ENCODE results near the gene CLCNKA. TPM values are rescaled to one million over a fixed set of nuclear protein-coding genes. Genes with fewer than 3 reads are reported as not detected.

The CLCNKA gene
- total RNA-seq, 2 donors from 2014 or later = not detected

DNA sequence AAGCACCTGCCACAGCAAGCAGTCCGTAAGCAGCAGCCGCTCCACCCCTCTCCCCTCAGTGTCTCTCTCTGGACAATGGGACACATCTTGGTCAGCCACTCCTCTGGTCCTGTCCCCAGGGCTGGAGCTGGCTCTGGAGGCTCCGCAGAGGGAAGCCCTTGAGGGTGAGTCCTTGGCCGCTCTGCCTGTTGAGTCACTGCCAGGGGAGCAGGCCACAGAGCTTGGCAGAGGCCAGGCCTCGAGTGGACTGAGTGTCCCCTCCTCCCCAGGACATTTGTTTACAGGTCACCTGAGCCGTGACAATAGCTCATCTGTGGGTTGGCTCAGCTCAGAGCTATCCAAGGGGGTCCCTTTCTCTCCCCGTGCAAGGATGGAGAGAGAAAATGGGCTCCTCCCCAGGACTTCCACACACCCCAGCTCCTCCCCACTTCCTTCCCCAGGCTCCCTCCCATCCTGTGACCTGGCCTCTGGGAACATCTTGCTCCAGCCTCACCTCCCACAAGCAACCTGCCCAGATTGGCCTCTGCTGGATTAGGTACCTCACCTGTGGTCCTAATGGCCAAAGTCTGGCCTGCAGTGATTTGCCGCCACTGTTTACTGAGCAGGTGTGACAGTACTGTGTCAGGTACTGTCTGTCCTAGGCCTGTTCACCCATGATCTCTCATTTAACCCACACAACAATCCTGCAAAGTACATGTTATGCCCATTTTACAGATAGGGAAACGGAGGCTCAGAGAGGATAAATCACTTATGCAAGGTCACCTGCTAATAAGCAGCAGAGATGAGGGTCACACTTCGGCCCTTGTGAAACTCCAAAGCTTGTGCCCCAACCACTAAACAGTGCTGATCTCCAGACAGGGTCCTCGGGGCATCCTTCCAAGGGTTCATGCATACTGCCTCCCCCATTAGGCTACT, 46.8 kb downstream of the CLCNKA start:
- Mint-ChIP-seq H3K27me3 (peaks cover 20% of the 10 kb centered on the region), H3K36me3 (ENCODE audit: low read depth) (no peaks in the 10 kb centered on the region), H3K4me3 (no peak overlapping the region), H3K27ac (no peak overlapping the region), H3K4me1 (peaks cover 36% of the 10 kb centered on the region)
- DNase-seq (no peak), ATAC-seq (no peak)
- no peaks in the 10 kb centered on the region for H3K9me3 ChIP-seq (ENCODE audit: control insufficient read depth, low read length, poor library complexity, severe bottlenecking)

DNA sequence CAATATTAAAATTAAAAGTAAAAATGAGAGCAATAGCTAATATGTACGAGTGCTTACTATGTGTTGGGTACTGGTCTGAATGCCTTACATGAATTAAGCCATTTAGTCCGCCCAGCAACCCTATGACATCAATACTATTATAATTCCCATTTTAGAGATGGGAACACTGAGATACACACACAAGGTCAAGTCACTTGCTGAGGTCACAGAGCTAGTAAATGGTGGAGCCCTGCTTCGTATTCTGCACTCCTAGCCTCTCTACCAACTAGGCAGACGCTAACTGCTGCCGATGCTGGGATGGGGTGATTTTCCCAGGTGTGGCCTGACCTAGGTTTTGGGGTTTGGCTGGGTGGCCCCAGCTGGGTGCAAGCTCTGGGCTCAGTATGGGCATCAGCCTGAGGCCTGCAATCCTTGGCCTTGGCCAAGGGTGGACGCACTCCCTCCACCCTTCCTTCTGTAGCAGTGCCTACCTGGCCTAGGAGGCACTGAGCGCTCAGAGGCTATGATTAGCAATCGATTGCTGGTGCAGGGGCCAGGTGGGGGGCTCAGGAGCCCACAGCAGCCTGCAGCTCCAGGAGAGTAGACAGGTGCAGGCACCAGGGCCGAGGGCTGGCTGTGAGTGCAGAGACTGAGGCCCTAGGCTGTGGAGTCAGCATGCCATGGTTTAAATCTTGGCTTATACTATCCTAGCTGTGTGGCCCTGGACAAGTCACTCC, 49.0 kb downstream of the CLCNKA start:
- no peak overlapping the region for H3K4me3 Mint-ChIP-seq
- peaks cover 17% of the 10 kb centered on the region for H3K27me3 Mint-ChIP-seq
- ATAC-seq (no peak), DNase-seq (no peak)
- H3K36me3 Mint-ChIP-seq (ENCODE audit: low read depth) = no peaks in the 10 kb centered on the region
- no peak overlapping the region for H3K27ac Mint-ChIP-seq
- peaks cover 23% of the 10 kb centered on the region for H3K4me1 Mint-ChIP-seq
- H3K9me3 ChIP-seq (ENCODE audit: control insufficient read depth, low read length, poor library complexity, severe bottlenecking) = no peaks in the 10 kb centered on the region

DNA sequence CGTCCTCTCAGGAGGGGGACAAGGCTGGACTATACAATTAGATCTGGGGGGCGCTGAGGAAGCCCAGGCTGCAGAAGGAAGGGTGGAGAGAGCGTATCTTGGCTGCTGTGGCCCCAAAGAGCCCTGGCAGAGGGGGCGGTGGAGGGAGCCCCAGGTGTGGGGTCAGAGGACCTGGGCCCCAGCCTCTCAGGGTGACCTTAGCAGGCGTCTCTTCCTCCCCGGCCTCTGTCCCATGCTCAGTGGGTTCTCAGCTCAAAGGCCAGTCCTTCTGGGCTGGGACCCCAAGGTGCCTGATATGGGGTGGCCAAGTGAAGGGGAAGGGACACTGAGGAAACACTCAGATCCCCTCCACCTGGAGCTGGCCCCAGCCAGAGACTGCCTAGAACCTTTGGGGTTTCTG, 49.8 kb downstream of the CLCNKA start:
- DNase-seq = no peak
- no peaks in the 10 kb centered on the region for H3K9me3 ChIP-seq (ENCODE audit: control insufficient read depth, low read length, poor library complexity, severe bottlenecking)
- H3K27ac Mint-ChIP-seq = no peak overlapping the region
- peaks cover 16% of the 10 kb centered on the region for H3K27me3 Mint-ChIP-seq
- H3K4me1 Mint-ChIP-seq = peaks cover 23% of the 10 kb centered on the region
- H3K36me3 Mint-ChIP-seq (ENCODE audit: low read depth) = no peaks in the 10 kb centered on the region
- H3K4me3 Mint-ChIP-seq = peak overlapping the region; percentile 49
- no peak for ATAC-seq

DNA sequence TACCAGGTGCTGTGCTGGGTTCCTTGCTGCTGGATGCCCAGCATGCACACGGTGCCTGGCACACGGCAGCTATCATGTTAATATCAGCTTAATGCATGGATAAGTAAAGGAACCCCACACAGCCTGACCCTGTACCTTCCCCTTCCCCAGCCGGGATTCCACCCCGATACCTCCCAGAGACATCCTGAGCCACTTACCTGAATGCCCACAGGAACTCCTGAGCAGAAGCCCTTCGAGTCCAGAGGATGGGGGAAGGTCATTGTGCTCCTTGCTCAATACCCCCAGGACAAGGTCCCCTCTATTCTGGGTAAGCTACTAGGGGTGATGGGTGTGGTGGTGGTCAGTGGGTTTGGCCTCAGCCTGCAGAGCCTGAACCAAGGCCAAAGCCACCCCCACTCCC, 50.3 kb downstream of the CLCNKA start:
- peak overlapping the region; percentile 49 for H3K4me3 Mint-ChIP-seq
- DNase-seq = no peak
- no peaks in the 10 kb centered on the region for H3K36me3 Mint-ChIP-seq (ENCODE audit: low read depth)
- H3K27ac Mint-ChIP-seq = no peak overlapping the region
- peaks cover 23% of the 10 kb centered on the region for H3K4me1 Mint-ChIP-seq
- no peaks in the 10 kb centered on the region for H3K9me3 ChIP-seq (ENCODE audit: control insufficient read depth, low read length, poor library complexity, severe bottlenecking)
- ATAC-seq = no peak
- peaks cover 16% of the 10 kb centered on the region for H3K27me3 Mint-ChIP-seq

DNA sequence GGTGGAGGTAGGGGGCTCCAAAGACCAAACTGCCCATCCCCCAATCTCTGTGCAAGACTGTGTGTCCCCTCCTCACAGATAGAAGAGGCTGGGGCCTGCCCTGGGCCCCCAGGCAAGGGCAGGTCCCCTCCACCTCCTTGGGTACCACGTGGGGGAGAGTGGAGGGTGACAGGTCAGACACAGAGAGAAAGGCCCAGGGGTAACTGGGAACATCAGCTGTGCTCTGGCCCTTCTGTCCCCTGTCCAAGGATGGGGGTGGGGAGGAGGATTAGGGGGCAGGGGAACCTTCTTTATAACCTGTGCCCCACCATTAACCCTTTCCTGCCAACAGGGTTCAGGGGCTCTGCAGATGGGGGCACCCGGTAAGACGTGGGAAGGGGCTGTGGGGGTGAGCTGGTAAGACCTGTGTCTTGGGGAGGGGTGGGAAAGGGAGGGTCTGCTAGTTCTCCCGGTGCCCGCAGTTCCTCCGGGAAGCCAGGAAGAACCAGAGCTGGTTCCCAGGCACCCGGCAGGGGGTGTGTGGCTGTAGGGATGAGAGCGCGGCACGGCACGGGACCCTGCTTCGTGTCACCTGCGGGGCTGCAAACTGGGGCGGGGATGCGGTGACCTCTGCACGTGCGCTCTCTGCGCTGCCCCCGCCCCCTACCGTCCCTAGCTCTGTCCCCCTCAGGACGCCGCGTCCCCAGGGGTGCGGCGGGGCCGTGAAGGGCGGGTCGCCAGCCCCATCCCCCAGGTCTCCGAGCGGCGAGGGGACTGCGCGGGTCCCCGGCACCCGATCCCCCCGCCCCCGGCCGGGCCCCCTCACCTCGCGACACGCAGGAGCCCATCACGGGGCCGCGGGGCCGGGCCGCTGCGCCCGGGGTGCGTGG, 51.0 kb downstream of the CLCNKA start:
- H3K9me3 ChIP-seq (ENCODE audit: control insufficient read depth, low read length, poor library complexity, severe bottlenecking) = no peaks in the 10 kb centered on the region
- Mint-ChIP-seq H3K27me3 (peaks cover 12% of the 10 kb centered on the region), H3K27ac (no peak overlapping the region), H3K4me3 (peak overlapping the region; percentile 39), H3K36me3 (ENCODE audit: low read depth) (no peaks in the 10 kb centered on the region), H3K4me1 (peaks cover 23% of the 10 kb centered on the region)
- ATAC-seq = peak; percentile 25
- DNase-seq = no peak

DNA sequence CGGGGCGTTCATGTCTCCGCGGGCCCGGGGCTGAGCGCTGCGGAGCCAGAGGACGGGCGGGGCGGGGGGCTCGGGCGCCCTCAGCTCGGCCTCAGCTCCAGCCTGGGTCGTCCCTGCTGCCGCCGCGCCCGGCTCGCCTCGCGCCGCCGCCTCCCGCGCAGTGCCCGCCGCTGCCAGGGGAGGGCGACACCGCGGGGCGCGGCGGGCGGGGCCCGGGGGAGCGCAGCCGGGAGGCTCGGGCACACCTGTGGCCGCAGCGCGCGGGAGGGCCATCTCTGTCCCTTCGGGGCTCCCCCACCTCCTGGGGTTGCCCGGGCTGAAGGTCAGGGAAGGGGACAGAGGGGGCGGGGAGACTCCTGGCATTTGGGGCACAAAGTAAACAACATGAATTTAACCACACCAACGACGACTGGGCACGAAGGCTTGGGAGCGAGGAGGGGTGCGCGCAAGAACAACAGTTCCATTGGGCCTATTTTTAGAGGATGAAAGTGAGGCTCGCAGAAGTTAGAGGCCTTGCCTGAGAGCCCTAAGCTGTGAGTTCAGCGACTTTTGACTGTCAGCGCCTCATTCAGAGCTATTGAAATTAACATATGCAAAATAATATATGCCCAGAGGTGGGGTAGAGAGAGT, 51.8 kb downstream of the CLCNKA start, which contains the start of gene FAM131C:
TSS of gene FAM131C (minus strand) at position 162 of the 630 bp plus-strand sequence. CDS start 209 bp downstream, outside the sequence.
- H3K27me3 Mint-ChIP-seq = peaks cover 11% of the 10 kb centered on the region
- H3K4me3 Mint-ChIP-seq = peak within 1 kb of the TSS; percentile 86
- H3K4me1 Mint-ChIP-seq = peaks cover 23% of the 10 kb centered on the region
- no peaks in the 10 kb centered on the region for H3K9me3 ChIP-seq (ENCODE audit: control insufficient read depth, low read length, poor library complexity, severe bottlenecking)
- peak; percentile 94 for ATAC-seq
- peak within 1 kb of the TSS; percentile 63 for H3K27ac Mint-ChIP-seq
- peak; percentile 30 to 47 (median 43) for DNase-seq
- no peaks in the 10 kb centered on the region for H3K36me3 Mint-ChIP-seq (ENCODE audit: low read depth)

DNA sequence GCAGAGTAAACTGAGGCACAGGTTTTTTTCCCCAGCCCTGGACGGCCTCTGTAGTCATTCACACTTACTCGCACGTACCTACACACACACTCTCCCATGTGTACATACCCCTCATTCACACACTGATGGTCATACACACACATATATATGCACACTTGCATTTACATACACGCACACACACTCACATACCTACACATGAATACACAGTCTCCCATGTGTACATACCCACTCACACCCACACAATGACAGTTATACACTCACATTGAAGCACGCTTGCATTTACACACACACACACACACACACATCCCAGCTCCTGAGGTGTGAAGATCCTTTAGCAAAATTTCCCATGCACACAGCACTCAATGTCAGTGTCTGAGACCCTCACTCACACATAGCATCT, 52.4 kb downstream of the CLCNKA start:
- no peaks in the 10 kb centered on the region for H3K9me3 ChIP-seq (ENCODE audit: control insufficient read depth, low read length, poor library complexity, severe bottlenecking)
- Mint-ChIP-seq H3K36me3 (ENCODE audit: low read depth) (no peaks in the 10 kb centered on the region), H3K4me1 (peaks cover 28% of the 10 kb centered on the region), H3K27ac (peak overlapping the region; percentile 63), H3K4me3 (peak overlapping the region; percentile 86), H3K27me3 (peaks cover 11% of the 10 kb centered on the region)
- DNase-seq (no peak), ATAC-seq (no peak)

DNA sequence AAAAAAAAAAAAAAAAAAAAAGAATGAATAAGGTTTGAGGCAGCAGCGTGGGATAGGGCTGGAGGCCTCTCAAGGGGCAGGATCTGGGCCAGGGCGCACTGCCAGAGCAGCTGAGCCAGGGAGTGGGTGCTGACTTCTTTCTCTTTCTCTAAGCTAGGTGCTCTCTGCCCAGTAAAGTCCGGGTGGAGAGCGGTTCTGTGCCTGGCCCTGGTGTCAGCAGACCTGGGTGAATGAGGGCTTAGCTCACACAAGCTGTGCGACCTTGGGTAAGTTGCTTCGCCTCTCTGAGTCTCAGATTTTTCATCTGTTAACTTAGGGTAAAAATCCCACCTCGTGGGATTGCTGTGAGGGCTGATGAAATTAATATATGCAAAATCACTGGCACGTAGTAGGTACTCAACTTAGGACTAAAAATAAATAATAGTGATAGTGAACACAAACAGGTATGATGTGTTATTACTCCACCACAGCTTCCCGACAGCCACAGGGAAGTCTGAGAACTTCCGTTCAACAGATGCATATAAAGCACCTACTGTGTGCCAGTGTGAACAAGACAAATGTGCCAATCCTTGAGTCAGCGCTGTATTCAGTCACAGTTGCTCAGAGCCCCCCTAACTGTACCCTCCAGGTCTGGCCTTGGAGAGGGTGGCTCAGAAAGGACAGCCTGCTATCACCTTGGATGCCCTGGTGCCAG, 53.6 kb downstream of the CLCNKA start:
- no peaks in the 10 kb centered on the region for H3K36me3 Mint-ChIP-seq (ENCODE audit: low read depth)
- H3K9me3 ChIP-seq (ENCODE audit: control insufficient read depth, low read length, poor library complexity, severe bottlenecking) = no peaks in the 10 kb centered on the region
- H3K27me3 Mint-ChIP-seq = peaks cover 11% of the 10 kb centered on the region
- no peak overlapping the region for H3K4me3 Mint-ChIP-seq
- H3K4me1 Mint-ChIP-seq = peaks cover 23% of the 10 kb centered on the region
- DNase-seq (no peak), ATAC-seq (no peak)
- no peak overlapping the region for H3K27ac Mint-ChIP-seq

DNA sequence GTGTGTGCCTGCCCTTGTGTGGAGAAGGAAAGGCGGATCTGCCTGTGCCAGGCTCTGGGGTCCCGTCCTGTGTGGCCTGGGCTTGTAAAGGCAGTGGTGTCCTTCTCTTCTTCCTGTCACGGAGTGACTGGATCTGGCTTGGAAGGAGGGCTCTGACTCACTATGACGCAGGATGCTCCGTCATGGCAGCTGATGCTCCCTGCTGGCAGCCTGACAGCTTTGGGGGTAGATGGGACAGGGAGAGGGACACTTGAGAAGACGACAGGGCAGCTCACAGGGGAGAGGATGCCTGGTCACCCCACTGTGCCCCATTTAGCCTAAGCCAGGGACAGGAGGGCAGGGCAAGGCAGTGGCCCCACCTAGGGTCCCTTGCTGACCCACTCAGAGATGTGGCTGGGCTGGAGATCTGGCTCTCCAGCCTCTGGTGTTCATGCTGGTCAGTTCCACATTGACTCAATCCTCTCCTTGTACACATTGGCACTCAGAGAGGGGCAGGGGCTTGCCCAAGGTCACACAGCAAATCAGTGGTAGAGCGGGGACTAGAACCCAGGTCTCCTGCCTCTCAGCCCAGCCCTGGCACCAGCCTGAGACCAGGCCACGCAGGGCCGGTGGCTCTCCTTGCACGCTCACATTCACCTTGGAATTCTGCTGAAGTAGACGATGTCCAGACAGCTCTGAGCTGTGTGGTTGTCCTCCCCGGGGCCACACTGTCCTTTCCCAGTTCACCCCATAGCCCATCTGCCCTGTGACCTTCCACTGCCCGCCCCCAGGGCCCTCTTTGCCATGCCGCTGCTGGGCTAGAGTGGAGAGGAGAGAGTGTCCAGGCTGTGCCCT, 54.4 kb downstream of the CLCNKA start:
- DNase-seq (no peak), ATAC-seq (no peak)

DNA sequence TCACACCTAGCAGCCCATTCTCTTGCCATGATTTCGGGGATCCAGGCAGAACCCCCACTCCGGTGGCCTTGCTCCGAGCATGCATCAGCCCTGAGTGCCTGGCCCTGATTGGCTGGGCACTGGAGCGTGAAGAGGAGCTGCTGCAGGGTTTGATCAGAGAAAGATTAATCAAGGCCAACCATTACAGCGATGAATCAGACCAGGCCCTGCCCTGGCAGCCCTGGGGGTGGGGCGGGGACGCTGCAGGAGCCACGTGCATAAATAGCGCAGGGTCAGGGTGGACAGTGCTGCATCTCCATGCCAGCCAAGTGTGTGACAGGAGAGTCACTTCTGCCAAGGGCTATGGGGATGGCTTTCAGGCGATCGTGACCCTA, 55.0 kb downstream of the CLCNKA start:
- no peaks in the 10 kb centered on the region for H3K9me3 ChIP-seq (ENCODE audit: control insufficient read depth, low read length, poor library complexity, severe bottlenecking)
- DNase-seq (no peak), ATAC-seq (no peak)
- H3K36me3 Mint-ChIP-seq (ENCODE audit: low read depth) = no peaks in the 10 kb centered on the region
- H3K4me3 Mint-ChIP-seq = no peak overlapping the region
- H3K27ac Mint-ChIP-seq = peak overlapping the region; percentile 41
- H3K27me3 Mint-ChIP-seq = peaks cover 11% of the 10 kb centered on the region
- H3K4me1 Mint-ChIP-seq = peaks cover 15% of the 10 kb centered on the region

More for the DNA sequence above, 54.4 kb downstream of the CLCNKA start:
- H3K4me1 Mint-ChIP-seq = peaks cover 17% of the 10 kb centered on the region
- H3K36me3 Mint-ChIP-seq (ENCODE audit: low read depth) = no peaks in the 10 kb centered on the region
- H3K4me3 Mint-ChIP-seq = no peak overlapping the region
- H3K27me3 Mint-ChIP-seq = peaks cover 11% of the 10 kb centered on the region
- no peak overlapping the region for H3K27ac Mint-ChIP-seq
- H3K9me3 ChIP-seq (ENCODE audit: control insufficient read depth, low read length, poor library complexity, severe bottlenecking) = no peaks in the 10 kb centered on the region

DNA sequence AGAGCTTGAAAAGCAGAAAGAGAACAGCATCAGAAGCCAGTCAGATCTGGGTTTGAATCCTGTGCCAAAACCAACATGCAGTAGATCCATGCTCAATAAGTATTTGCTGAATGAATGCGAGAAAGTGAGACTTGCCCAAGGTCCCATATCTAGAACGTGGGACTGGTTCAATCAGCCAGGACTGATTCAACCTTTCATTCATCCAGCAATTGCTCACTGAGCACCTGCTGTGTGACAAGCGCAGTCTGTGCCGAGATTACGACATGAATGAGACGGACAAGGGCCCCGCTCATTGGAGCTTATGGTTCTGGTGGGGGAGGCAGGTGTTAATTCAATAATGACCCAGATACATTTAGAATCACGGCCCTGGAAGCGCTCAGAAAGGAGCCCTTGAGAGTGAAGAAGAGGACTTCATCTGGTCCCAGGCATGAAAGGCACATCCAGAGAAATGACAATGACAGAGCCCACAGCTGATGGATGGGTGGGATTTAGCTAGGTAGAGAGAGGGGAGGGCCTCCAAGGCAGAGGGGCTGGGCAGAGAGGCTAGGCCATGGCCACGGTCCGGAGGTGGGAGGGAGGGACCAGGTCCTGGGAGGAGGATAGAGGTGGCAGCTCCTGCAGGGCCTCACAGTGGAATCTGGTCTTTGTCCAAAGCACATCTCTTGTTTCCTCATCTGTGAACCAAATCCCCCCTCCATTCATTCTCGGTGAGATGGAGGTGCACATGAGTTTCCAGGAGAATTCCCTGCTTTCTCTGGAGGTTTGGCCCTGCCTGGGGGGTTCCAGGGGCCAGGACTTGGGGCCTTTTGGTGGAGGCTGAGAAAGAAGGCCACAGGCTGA, 55.8 kb downstream of the CLCNKA start:
- Mint-ChIP-seq H3K36me3 (ENCODE audit: low read depth) (no peaks in the 10 kb centered on the region), H3K27ac (peak overlapping the region; percentile 41), H3K4me1 (peaks cover 13% of the 10 kb centered on the region), H3K4me3 (no peak overlapping the region), H3K27me3 (peaks cover 12% of the 10 kb centered on the region)
- no peak for ATAC-seq
- no peak for DNase-seq
- H3K9me3 ChIP-seq (ENCODE audit: control insufficient read depth, low read length, poor library complexity, severe bottlenecking) = no peaks in the 10 kb centered on the region
